GM21515 (cell line): ENCODE results near the gene PPP2R5A.
"Not testable (repeated sequence)": the region's sequence is repeated elsewhere in the genome, so short reads cannot be mapped to it uniquely, and the experiment has no call there.

Experiments
- ATAC-seq: cut with Tn5 transposase; IDR thresholded peaks from one replicate; pipeline ENCODE4 v1.9.1; 2021; ENCODE audit not compliant: unreplicated experiment

PPP2R5A gene

DNA sequence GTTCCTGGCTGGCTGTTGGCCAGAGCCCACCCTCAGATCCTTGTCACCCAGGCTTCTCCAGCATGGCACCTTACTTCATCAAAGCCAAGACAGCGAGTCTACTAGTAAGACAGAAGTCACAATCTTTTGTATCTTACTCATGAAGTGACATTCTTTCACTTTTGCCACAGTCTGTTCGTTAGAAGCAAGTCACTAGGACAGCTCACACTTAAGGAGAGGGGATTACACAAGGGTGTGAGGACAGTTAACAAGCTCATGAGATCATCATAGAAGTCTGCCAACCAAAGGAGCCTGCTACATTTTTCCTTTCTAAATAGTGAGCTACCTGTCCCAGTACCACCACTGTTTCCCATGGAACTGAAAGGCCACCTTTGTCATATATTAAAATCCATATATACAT is 68.0 kb downstream of the PPP2R5A start:
- no peak for ATAC-seq

DNA sequence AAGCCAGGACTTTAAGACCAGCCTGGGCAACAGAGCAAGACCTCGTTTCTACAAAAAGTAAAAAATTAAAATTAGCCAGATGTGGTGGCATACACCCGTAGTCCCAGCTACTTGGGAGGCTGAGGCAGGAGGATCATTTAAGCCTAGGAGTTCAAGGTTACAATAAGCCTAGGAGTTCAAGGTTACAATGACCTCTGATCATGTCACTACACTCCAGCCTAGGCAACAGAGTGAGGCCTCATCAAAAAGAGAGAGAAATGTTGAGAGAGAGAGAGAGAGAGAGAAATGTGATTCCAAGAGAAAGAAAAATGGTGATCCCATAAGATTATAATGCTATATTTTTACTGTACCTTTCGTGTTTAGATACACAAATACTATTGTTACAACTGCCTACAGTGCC is 69.3 kb downstream of the PPP2R5A start:
- ATAC-seq, result no peak

DNA sequence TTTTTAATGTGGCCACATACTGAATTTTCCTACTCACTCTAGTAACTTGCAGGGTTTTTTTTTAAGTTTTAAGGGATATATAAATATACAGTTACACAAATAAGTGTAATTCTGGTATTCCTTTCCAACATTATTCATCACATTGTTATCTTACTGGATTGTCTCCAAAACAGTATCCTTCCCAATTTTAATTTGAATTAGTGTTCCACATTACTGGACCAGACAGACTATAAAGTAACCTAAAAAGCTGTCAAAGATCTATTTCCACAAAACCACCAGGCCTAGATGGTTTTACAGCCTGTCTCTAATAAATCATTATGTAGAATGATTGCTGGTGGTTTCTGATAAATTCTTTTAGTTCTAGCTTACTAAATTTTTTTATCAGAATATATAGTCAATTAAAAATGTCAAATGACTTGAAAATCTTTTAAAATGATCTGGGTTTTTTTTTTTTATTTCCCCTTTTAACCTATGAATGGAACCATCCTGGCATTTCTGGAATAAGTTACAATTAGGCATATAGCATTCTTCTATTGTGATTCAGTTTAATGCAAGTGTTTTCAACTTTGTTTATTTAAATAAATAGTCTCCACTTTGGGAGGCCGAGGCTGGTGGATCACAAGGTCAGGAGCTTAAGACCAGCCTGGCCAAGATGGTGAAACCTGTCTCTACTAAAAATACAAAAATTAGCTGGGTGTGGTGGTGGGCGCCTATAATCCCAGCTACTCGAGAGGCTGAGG is 70.2 kb downstream of the PPP2R5A start:
- ATAC-seq, result no peak

DNA sequence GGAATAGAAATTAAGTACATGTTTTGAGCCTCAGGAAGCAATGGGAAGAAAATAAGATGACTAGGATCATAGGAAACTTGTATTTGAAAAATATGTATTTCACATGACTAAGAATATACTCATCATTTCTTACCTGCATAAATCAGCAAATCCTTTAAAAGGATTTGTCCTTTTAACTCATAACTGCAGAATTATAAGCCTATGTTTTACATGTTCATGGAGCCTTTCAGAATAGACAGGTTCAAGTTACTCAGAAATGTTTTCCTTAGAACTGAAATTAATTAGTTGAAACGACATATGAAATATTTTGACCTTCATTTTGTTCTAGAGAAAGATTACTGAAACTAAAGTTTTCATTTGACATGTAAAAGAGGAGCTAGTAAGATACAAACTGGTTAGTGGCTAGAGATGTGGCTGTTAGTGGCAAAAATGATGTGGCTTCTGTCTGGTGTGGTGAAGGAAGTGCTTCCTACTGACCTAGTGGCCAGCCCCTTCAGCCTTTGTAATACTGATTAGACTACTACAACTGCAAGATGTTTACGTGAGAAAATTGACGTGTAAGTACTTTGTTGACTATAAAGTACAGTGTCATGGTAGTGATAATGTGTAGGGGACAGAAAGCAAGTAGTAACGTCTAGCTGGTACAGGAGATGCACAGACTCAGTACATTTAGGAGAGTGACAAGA is 74.7 kb downstream of the PPP2R5A start:
- ATAC-seq, result no peak

DNA sequence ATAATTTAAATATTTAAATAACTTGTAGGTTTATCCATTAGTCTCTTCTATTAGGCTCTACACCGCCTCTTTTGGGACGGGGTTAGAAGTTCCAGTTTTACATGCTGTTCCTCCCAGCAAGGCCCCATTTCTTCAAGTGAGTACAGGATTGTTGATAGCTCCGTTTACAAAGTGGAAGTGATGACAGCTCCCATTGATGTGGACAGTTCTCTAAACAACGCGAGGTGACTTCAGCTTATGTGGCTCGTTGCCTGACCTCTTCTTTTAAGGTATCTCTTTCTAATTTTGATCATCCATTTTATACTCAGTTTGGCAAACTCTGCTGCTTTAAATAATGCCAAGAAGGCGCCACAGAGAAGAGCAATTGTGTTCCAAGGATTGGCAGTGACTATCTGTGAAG is 79.8 kb downstream of the PPP2R5A start:
- ATAC-seq, result no peak

DNA sequence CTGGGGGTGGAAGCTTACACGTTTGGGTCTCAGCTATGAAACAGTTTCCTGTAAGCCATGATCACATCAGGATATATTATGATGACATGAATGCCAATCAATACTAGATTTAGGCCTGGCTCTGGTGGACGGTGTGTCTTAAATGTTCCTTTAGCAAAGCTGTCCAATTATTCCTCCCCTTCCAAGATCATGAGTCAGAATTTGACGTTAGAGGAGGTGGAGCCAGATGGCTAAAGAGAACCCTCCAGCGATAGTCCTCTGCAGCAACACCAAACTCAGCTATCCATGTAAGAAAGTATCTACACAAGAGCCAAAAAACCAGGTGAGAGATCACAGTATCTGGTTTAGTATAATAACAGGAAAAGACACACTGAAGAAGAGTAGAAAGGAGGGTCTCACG is 81.7 kb downstream of the PPP2R5A start:
- ATAC-seq, result no peak

DNA sequence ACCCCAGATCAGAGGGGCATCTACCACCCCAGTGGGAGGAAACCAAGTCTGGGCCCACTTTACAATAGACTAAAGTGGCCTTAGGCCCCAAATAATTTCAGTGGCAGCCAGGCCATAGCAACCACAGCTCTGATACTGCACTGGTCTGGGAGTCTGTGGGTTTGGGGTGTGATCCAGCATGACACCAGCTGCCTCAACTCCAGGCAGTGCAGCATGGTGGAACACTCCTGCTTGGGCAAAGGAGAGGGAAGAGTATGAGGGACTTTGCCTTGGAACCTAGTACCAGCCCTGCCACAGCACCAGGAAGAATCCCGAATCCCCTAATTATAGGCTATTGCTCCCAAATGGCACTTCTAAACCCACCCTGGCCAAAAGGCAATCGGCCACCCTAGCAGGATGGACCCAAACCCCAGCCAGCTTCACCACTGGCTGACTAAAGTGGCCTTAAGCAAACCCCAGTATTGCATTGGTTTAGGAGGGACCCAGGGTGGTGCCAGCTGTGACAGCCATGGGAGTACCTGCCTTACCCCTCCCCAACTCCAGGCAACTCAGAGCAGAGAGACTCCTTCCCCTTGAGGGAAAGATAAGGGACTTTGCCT is 82.4 kb downstream of the PPP2R5A start:
- ATAC-seq, result no peak

DNA sequence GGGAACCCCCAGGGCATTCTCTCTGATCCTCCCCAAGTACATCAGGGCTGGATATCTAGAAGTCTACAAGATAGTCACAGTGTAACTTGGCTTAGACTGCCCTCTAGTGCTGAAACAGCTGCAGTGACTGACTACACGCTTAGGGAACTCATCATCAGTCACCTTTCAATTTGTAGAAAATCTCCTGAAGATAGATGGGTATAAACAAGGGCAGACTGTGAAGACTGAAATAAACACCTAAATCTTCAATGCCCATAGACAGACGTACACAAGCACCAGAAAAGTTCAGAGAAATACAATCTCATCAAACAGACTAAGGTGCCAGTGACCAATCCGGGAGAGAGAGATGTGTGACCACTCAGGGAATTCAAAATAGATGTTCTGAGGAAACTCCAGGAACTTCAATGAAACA is 82.9 kb downstream of the PPP2R5A start:
- peak; percentile 83 for ATAC-seq

DNA sequence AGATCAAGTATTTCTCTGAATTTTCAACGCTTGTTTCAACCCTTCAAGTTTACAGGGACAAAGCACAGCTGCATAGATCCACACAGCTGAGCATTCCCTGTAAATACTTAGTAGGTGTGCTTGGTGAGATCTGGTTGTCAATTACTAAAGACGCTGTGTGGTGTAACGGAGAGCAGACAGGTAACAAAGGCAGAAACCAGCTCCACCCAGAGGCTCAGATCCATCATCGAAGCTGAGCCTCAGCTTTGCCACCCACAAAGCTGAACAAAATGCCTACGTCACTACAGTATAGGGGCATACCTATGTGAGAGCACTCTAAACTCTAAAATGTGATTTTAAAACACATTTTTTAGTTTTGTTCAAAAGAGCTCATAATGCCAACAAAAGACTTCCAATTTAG is 90.8 kb downstream of the PPP2R5A start:
- ATAC-seq, result no peak

DNA sequence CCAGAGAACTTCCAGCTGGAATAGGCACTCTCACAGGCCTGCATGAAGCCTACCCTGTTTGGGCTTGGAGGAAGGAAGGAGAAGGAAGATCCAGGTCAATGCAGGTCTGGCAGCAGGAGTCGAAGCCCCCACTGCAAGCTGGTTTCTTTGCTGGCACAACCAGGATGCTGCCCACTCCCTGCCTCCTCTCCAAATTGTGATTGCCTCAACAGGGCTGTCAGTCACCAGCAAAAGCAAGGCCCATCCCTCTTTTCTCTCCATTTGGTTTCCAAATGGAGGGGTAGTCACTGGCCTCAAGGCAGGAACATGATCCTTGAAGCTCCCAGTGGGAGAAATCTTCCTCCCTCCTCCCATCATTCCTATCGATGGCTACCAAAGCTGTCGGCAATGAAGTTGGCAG is 92.4 kb downstream of the PPP2R5A start:
- ATAC-seq, result no peak

DNA sequence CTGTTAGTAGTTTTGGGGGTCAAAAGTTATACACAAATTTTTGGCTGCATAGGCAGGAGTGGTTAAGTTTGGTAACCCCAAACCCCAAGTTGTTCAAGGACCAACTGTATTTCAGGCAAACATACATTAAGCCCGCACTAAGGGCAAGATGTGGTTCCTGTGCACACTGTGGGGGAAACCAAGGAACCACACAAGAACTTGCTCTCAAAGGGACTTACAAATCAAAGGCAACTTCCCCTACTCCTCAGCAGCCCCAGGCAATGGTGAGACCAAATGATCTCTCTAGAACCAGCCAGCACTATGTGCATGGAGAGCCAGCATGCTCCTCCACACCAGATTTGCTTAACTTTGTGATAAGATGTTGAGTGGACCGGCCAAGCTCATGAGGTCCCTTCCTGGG is 94.2 kb downstream of the PPP2R5A start:
- no peak for ATAC-seq

DNA sequence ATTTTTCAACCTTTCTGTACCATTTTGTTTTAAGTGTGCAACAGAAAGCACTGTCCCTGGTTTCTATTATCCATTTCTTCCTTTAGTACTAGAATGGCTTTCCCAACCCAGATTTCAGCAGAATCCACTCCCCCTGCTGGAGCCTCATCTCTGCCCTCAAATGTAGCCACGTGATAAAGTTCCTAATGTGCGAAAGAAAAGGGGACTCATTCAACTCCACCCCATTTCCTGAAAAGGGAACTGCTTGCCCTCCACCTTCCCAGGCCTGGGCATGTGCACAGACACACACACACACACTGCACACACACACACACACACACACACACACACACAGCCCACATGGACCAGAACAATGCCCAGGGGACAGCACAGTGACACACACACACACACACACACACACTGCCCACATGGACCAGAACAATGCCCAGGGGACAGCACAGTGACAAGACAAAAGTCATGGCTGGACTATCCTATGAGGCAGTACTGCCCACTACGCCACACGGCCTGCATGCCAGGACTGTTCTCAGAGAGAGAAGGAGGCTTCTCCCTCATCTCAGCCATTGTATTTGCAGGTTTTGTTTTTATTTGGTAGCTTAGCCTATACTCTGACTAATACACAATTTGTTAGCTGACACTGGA is 96.3 kb downstream of the PPP2R5A start:
- no peak for ATAC-seq

DNA sequence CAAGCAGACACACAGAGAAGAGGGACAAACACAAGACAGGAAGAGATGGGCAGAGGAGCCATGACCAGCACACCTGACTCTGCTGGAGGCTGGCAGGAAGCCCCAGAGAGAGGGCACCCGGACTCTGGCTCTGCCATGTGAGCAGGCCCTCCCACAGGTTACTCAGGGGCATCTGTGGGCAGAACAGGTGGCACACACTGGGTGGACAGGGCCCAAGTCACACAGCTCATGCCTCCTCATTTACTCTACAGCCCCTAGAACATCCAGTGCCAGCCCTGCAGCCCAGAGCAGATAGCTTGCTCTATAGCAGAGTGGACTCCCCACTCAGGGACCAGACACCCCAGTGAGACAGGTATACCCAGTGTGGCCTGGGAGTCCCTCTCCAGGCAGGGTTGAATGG is 100.8 kb downstream of the PPP2R5A start:
- no peak for ATAC-seq

DNA sequence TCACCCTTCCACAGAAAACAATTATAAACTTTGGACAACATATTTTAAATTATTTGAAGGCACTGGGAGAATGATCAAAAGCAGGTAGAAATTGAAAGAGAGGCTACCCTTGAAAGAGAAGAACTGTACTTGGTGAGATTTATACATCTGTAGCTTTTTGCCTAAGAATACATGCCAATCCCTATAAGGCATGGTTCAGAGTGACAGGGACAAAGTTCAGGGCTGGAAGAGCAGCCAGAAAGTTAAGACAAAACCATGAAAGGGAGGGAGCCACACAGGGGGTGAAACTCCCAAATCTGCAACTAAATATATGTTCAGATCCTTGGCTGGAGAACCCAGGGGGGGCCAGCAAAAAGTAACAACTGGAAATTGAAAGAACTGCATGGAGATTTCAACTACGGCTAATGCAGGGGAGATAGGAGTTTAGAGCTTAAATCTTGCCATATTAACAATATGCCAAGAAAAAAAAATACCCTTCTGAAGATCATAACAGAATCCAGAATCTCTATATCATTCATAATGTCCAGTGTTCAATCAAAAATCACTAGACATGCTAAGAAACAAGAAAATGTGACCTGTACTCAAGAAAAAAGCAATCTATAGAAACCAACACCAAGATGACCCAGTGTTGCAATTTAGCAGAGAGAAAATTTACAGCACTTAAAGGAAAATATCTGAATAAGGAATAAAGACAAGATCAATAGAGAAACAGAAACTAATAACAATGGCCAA is 103.9 kb downstream of the PPP2R5A start:
- no peak for ATAC-seq

DNA sequence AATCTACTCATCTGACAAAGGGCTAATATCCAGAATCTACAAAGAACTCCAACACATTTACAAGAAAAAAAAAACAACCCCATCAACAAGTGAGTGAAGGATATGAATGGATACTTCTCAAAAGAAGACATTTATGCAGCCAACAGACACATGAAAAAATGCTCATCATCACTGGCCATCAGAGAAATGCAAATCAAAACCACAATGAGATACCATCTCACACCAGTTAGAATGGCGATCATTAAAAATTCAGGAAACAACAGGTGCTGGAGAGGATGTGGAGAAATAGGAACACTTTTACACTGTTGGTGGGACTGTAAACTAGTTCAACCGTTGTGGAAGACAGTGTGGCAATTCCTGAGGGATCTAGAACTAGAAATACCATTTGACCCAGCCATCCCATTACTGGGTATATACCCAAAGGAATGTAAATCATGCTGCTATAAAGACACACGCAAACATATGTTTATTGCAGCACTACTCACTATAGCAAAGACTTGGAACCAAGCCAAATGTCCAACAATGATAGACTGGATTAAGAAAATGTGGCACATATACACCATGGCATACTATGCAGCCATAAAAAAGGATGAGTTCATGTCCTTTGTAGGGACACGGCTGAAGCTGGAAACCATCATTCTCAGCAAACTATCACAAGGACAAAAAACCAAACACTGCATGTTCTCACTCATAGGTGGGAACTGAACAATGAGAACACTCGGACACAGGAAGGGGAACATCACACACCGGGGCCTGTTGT is 110.6 kb downstream of the PPP2R5A start:
- not testable (repeated sequence) for ATAC-seq

DNA sequence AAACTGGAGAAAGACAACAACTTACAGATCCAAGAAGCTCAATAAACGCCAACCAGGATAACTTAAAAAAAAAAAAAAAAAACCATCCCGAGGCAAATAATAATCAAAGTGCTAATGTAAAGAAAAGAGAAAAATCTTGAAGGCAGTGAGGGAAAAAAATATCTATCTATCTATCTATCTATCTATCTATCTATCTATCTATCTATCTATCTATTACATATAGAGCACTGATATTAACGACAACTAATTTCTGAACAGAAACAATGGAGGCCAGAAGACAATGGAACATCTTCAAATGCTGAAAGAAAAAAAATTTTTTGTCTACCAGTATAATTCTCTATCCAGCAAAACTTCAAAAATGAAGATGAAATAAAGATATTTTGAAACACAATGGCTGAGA is 111.4 kb downstream of the PPP2R5A start:
- no peak for ATAC-seq

DNA sequence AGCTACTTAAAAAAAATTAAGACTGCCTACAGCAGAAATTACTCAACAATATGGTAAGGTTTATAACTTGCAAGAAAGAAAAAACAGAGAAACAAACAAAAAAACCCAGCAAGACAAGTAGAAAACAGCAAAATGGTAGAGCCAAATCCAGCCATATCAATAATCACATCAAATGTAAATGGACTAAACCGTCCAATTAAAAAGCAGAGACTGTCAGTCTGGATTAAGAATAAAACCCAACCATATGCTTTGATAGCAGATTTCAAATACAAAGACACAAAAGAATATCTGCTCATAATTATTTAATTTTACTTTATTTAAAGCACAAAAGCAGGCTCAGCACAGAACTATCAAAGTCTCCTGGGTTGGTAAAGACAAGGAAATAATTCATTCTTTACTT is 112.0 kb downstream of the PPP2R5A start:
- ATAC-seq, result no peak

DNA sequence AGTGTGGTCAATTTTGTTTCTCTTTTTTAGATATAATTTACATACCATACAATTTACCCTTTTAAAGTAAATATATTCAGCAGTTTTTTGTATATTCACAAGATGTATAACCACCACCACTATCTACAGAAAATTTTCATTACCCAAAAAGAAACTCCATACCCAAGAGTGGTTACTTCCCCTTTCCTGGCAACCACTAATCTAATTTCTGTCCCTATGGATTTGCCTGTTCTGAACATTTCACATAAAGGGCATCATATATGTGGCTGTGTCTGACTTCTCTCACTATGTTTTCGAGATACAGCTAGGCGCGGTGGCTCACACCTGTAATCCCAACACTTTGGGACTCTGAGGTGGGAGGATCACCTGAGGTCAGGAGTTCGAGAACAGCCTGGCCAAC is 115.8 kb downstream of the PPP2R5A start:
- ATAC-seq, result no peak

DNA sequence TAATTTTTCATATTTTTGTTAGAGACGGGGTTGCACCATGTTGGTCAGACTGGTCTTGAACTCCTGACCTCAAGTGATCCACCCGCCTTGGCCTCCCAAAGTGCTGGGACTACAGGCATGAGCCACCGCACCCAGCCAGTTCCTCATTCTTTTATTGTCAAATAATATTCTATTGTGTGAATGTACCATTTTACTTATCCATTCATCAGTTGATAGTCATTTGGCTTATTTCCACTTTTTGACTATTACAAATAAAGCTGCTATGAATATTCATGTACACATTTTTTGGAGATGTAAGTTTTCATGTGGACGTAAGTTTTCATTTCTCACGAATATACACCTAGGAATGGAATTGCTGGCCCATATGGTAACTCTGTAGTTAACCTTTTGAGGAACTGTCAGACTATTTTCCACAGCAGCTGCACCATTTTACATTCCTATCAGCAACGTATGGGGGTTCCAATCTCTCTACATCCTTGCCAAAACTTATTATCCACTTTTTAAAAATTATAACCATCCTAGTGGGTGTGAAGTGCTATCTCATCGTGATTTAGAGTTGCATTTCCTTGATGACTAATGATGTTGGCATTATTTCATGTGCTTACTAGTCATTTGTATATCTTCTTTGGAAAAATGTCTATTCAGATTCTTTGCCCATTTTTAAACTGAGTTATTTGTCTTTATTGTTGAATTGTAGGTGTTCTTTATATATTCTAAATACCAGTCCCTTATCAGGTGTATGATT is 116.8 kb downstream of the PPP2R5A start:
- no peak for ATAC-seq
